SU-DHL-6 (cell line): ENCODE results near the gene SCYGR4.

Experiments
- H2AFZ ChIP-seq: fragments of 200-600 bp; sonication (generic); 2 replicates; pipeline ENCODE4 v1.6.1; 2014; ENCODE audit warnings: low read depth, mild to moderate bottlenecking, moderate library complexity, mixed read lengths, antibody characterized with exemption, low read length; ENCODE audit not compliant: severe bottlenecking
- H3F3A ChIP-seq: fragments of 200-600 bp; shearing (Covaris generic); 2 replicates; pipeline ENCODE4 v1.6.0; 2016; ENCODE audit warnings: antibody characterized with exemption, mild to moderate bottlenecking; ENCODE audit not compliant: insufficient read depth
- H3K27ac ChIP-seq: fragments of 200-600 bp; sonication (generic); 2 replicates; pipeline ENCODE4 v1.5.1; 2016; ENCODE audit warnings: low read depth, mild to moderate bottlenecking, low read length, moderate library complexity, mixed read lengths
- H3K27me3 ChIP-seq: fragments of 200-600 bp; sonication (generic), shearing (Covaris generic); 2 replicates; pipeline ENCODE4 v1.6.0; 2014; ENCODE audit warnings: mild to moderate bottlenecking, low read length
- H3K36me3 ChIP-seq: fragments of 200-600 bp; sonication (generic); 2 replicates; pipeline ENCODE4 v1.6.1; 2014; ENCODE audit warnings: mild to moderate bottlenecking, low read length, mixed read lengths
- H3K4me2 ChIP-seq: fragments of 300-600, 200-600 bp; shearing (Covaris generic), sonication (generic); 2 replicates; pipeline ENCODE4 v1.6.0; 2014; ENCODE audit warnings: low read length, low read depth, mild to moderate bottlenecking; ENCODE audit not compliant: poor library complexity, severe bottlenecking
- H3K4me3 ChIP-seq: fragments of 200-600 bp; sonication (generic); 2 replicates; pipeline ENCODE4 v1.5.1; 2014; ENCODE audit warnings: antibody characterized with exemption, low read length, mild to moderate bottlenecking, mixed read lengths; ENCODE audit not compliant: insufficient read depth, poor library complexity, severe bottlenecking
- H3K79me2 ChIP-seq: fragments of 200-600 bp; sonication (generic); 2 replicates; pipeline ENCODE4 v1.6.1; 2014; ENCODE audit warnings: mild to moderate bottlenecking, low read length, moderate library complexity; ENCODE audit not compliant: insufficient read depth
- H3K9ac ChIP-seq: fragments of 200-600 bp; sonication (generic); 2 replicates; pipeline ENCODE4 v1.7.0; 2014; ENCODE audit warnings: mild to moderate bottlenecking, low read length
- H3K9me2 ChIP-seq: fragments of 200-600 bp; sonication (generic); replicated peaks from 2 replicates; pipeline ENCODE4 v1.6.1; 2014; ENCODE audit warnings: low read length; ENCODE audit not compliant: insufficient read depth
- H3K9me3 ChIP-seq: fragments of 200-600 bp; sonication (generic); 2 replicates; pipeline ENCODE4 v1.6.1; 2014; ENCODE audit warnings: low read length, mixed read lengths; ENCODE audit not compliant: insufficient read depth
- H4K20me1 ChIP-seq: fragments of 200-600 bp; sonication (generic); 2 replicates; pipeline ENCODE4 v1.6.1; 2014; ENCODE audit warnings: low read depth, mild to moderate bottlenecking, antibody characterized with exemption, low read length, moderate library complexity, mixed read lengths
- EZH2phosphoT487 ChIP-seq: fragments of 200-600 bp; sonication (generic), shearing (Covaris generic); conservative IDR thresholded peaks from 2 replicates; pipeline ENCODE4 v1.6.1; 2018; ENCODE audit warnings: mild to moderate bottlenecking, antibody characterized with exemption, low read length, moderate library complexity, mixed read lengths
- TF ChIP-seq, protein P1 (sequence below): fragments of 200-600 bp; sonication (generic); IDR thresholded peaks from one replicate; pipeline ENCODE4 v1.5.1; 2017; ENCODE audit warnings: antibody characterized with exemption, mild to moderate bottlenecking, low read length, moderate library complexity; ENCODE audit not compliant: insufficient read depth, poor library complexity, severe bottlenecking

The SCYGR4 gene

DNA sequence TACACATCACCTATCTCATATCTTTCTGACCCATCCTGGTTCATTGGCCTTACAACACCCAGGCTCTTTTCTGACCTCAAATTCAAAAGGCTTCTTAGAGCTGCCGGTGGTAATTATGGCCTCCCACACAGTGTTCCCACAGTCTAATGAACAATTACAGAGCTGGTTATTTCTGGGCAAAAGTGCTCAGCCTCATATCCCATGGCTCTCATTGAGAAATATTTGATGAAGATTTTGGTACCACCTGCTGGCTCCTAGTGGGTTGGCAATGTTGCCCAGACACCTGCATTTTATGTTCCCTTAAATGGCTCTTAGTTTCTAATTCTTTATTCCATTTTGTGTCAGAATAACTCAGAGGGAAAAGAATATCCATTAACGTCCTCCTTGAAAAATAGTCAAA is 38.7 kb upstream of the SCYGR4 start:
- Histone ChIP-seq H3F3A (no peaks in the 10 kb centered on the region), H3K27ac (no peak overlapping the region)

GRCh38 chr2:227579791-227580190 is 37.5 kb upstream of the SCYGR4 start:
- H3K27ac ChIP-seq, result no peak overlapping the region
- no peak overlapping the region for H3K4me2 ChIP-seq
- H3K4me3 ChIP-seq, result no peak overlapping the region
- H3K79me2 ChIP-seq, result no peaks in the 10 kb centered on the region
- H4K20me1 ChIP-seq, result no peaks in the 10 kb centered on the region
- no peak overlapping the region for H3K9ac ChIP-seq
- no peaks in the 10 kb centered on the region for H3K9me3 ChIP-seq
- no peaks in the 10 kb centered on the region for H3K9me2 ChIP-seq
- H2AFZ ChIP-seq, result no peak overlapping the region
- H3F3A ChIP-seq, result no peaks in the 10 kb centered on the region
- TF ChIP-seq EZH2phosphoT487, result no peak
- TF ChIP-seq, protein P1, sequence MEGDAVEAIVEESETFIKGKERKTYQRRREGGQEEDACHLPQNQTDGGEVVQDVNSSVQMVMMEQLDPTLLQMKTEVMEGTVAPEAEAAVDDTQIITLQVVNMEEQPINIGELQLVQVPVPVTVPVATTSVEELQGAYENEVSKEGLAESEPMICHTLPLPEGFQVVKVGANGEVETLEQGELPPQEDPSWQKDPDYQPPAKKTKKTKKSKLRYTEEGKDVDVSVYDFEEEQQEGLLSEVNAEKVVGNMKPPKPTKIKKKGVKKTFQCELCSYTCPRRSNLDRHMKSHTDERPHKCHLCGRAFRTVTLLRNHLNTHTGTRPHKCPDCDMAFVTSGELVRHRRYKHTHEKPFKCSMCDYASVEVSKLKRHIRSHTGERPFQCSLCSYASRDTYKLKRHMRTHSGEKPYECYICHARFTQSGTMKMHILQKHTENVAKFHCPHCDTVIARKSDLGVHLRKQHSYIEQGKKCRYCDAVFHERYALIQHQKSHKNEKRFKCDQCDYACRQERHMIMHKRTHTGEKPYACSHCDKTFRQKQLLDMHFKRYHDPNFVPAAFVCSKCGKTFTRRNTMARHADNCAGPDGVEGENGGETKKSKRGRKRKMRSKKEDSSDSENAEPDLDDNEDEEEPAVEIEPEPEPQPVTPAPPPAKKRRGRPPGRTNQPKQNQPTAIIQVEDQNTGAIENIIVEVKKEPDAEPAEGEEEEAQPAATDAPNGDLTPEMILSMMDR, result no peak
- no peaks in the 10 kb centered on the region for H3K27me3 ChIP-seq
- H3K36me3 ChIP-seq, result no peaks in the 10 kb centered on the region

More for the DNA sequence above, 38.7 kb upstream of the SCYGR4 start:
- H3K4me3 ChIP-seq, result no peak overlapping the region
- H3K9ac ChIP-seq, result no peak overlapping the region
- no peaks in the 10 kb centered on the region for H3K9me2 ChIP-seq
- no peak overlapping the region for H3K4me2 ChIP-seq
- H4K20me1 ChIP-seq, result no peaks in the 10 kb centered on the region
- H3K27me3 ChIP-seq, result no peaks in the 10 kb centered on the region
- no peak for TF ChIP-seq EZH2phosphoT487
- TF ChIP-seq, protein P1, result no peak
- H3K9me3 ChIP-seq, result no peaks in the 10 kb centered on the region
- no peaks in the 10 kb centered on the region for H3K79me2 ChIP-seq
- no peaks in the 10 kb centered on the region for H3K36me3 ChIP-seq
- no peak overlapping the region for H2AFZ ChIP-seq

DNA sequence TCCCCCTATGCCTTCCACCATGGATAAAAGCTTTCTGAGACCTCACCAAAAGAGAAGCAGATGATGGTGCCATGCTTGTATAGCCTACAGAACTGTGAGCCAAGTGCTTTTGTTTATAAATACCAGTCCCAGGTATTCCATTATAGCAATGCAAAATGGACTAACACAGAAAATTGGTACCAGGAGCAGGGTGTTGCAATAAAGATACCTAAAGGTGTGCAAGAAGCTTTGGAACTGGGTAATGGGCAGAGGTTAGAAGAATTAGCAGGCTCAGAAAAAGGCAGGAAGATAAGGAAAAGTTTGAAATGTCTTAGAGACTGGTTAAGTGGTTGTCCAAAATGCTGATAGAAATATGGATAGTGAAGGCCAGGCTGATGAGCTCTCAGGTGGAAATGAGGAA is 34.9 kb upstream of the SCYGR4 start:
- H3K9me2 ChIP-seq, result no peaks in the 10 kb centered on the region
- H2AFZ ChIP-seq, result no peak overlapping the region

GRCh38 chr2:227592694-227593387 is 24.5 kb upstream of the SCYGR4 start:
- no peaks in the 10 kb centered on the region for H3K9me3 ChIP-seq
- no peaks in the 10 kb centered on the region for H4K20me1 ChIP-seq
- no peak overlapping the region for H3K4me2 ChIP-seq
- H3K27me3 ChIP-seq, result peaks cover 3% of the 10 kb centered on the region; the same call in 1 of the 2 replicates
- H3K9ac ChIP-seq, result no peak overlapping the region
- H3K9me2 ChIP-seq, result no peaks in the 10 kb centered on the region
- H3F3A ChIP-seq, result no peaks in the 10 kb centered on the region
- TF ChIP-seq EZH2phosphoT487, result no peak
- TF ChIP-seq, protein P1, result no peak
- H2AFZ ChIP-seq, result no peak overlapping the region
- H3K4me3 ChIP-seq, result no peak overlapping the region
- H3K36me3 ChIP-seq, result no peaks in the 10 kb centered on the region
- H3K27ac ChIP-seq, result no peak overlapping the region
- no peaks in the 10 kb centered on the region for H3K79me2 ChIP-seq

More for the DNA sequence above, 34.9 kb upstream of the SCYGR4 start:
- Histone ChIP-seq H4K20me1 (no peaks in the 10 kb centered on the region), H3F3A (no peaks in the 10 kb centered on the region), H3K9me3 (no peaks in the 10 kb centered on the region), H3K27me3 (no peaks in the 10 kb centered on the region), H3K4me2 (no peak overlapping the region), H3K36me3 (no peaks in the 10 kb centered on the region), H3K9ac (no peak overlapping the region), H3K27ac (no peak overlapping the region), H3K4me3 (no peak overlapping the region), H3K79me2 (no peaks in the 10 kb centered on the region)
- no peak for TF ChIP-seq EZH2phosphoT487
